Esophagus muscularis mucosa (tissue), 4 donors: ENCODE data around the gene SH3TC2. TPM values are rescaled to one million over a fixed set of nuclear protein-coding genes. Genes with fewer than 3 reads are reported as not detected.

ENCODE experiments used
- DNase-seq: peaks from one replicate; pipeline ENCODE4 v3.0.0-alpha.2; 2017; ENCODE audit errors: extremely low spot score
- H3K27ac ChIP-seq, 4 donors: fragments of 200-600 bp; sonication (generic); replicated peaks in 1 of 4; 1 replicate in 3 of 4; 2 replicates in 1 of 4; pipeline ENCODE4 v1.5.1; 2016 to 2019; ENCODE audit warnings: mild to moderate bottlenecking in 1 of 4
- H3K27me3 ChIP-seq, 4 donors: fragments of 200-600 bp; sonication (generic); one replicate each; pipeline versions ENCODE4 v1.5.1 to v1.6.0; 2016 to 2019
- H3K36me3 ChIP-seq, 4 donors: fragments of 200-600 bp; sonication (generic); one replicate each; pipeline ENCODE4 v1.5.1; 2016 to 2019
- H3K4me1 ChIP-seq, 4 donors: fragments of 200-600 bp; sonication (generic); one replicate each; pipeline ENCODE4 v1.5.1; 2016 to 2019
- H3K4me3 ChIP-seq, 4 donors: fragments of 200-600 bp; sonication (generic); 1 replicate in 2 of 4; 2 replicates in 2 of 4; pipeline ENCODE4 v1.5.1; 2016 to 2019; ENCODE audit warnings: mild to moderate bottlenecking in 4 of 4, moderate library complexity in 1 of 4
- H3K9me3 ChIP-seq, 4 donors: fragments of 200-600 bp; sonication (generic); 1 replicate in 3 of 4; 2 replicates in 1 of 4; pipeline ENCODE4 v1.5.1; 2016 to 2019
- EP300 ChIP-seq: sonication (generic); formaldehyde crosslinking; IDR thresholded peaks from one replicate; pipeline ENCODE4 v1.6.1; 2017; ENCODE audit warnings: antibody characterized with exemption
- POLR2A ChIP-seq: fragments of 450-650 bp; IDR thresholded peaks from one replicate; pipeline ENCODE4 v1.6.1; 2017; ENCODE audit warnings: antibody characterized with exemption, moderate library complexity, mild to moderate bottlenecking, low read depth
- POLR2AphosphoS5 ChIP-seq, 2 donors: sonication (generic); formaldehyde crosslinking; IDR thresholded peaks; one replicate each; pipeline ENCODE4 v1.6.1; 2017; ENCODE audit warnings: antibody characterized with exemption in 2 of 2
- WGBS: methylation state at CpG from one replicate; pipeline ENCODE4 v1.1.5; 2018; 5-methylcytosine and 5-hydroxymethylcytosine counted together
- intact Hi-C: fragments of 100-400 bp; cut with DNase I; formaldehyde crosslinking; loops from one replicate; pipeline ENCODE4 v1.15.1; 2023
- total RNA-seq, 4 donors: library from RNA; depleted of rRNA; stranded (reverse); fragments of >200 nt; gene quantifications; one replicate each; pipeline versions ENCODE4 v1.1.0 to v1.2.1, GENCODE V29; 2016
- TF ChIP-seq, protein P1 (sequence below), 3 experiments: fragments of 200-600 bp in 2 of 3; fragments of 450-650 bp in 1 of 3; sonication (generic) in 2 of 3; IDR thresholded peaks; one replicate each; pipeline ENCODE4 v1.5.1; 2017 to 2019; ENCODE audit warnings: antibody characterized with exemption in 3 of 3, mild to moderate bottlenecking in 2 of 3, moderate library complexity in 1 of 3

The SH3TC2 gene
- total RNA-seq, 4 donors from 2014 or later: 0.84 to 2.4 (median 1.7) TPM

- intact Hi-C loops: loop anchor here (10.0 kb wide), 1 partner anchor 595 kb away; no protein-coding TSS in a partner anchor
- Histone ChIP-seq H3K9me3 (no peaks in the 10 kb centered on the region), H3K36me3 (peaks cover 0 to 5% (median 0%) of the 10 kb centered on the region in 4 donors), H3K4me1 (peaks cover 0 to 7% (median 3%) of the 10 kb centered on the region in 4 donors), H3K4me3 (no peak overlapping the region), H3K27ac (no peak overlapping the region), H3K27me3 (no peaks in the 10 kb centered on the region)
- TF ChIP-seq, protein P1, sequence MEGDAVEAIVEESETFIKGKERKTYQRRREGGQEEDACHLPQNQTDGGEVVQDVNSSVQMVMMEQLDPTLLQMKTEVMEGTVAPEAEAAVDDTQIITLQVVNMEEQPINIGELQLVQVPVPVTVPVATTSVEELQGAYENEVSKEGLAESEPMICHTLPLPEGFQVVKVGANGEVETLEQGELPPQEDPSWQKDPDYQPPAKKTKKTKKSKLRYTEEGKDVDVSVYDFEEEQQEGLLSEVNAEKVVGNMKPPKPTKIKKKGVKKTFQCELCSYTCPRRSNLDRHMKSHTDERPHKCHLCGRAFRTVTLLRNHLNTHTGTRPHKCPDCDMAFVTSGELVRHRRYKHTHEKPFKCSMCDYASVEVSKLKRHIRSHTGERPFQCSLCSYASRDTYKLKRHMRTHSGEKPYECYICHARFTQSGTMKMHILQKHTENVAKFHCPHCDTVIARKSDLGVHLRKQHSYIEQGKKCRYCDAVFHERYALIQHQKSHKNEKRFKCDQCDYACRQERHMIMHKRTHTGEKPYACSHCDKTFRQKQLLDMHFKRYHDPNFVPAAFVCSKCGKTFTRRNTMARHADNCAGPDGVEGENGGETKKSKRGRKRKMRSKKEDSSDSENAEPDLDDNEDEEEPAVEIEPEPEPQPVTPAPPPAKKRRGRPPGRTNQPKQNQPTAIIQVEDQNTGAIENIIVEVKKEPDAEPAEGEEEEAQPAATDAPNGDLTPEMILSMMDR (IDR thresholded peaks at IDR 0.05): no peak
- TF ChIP-seq POLR2AphosphoS5 (IDR thresholded peaks at IDR 0.05): no peak
- no peak for TF ChIP-seq POLR2A
- WGBS: 75% methylated on average over 2 of the region's 2 CpGs
- DNase-seq: no peak
These were observed 23.4 kb downstream of the SH3TC2 start for GRCh38 chr5:149039506-149039905.

DNA sequence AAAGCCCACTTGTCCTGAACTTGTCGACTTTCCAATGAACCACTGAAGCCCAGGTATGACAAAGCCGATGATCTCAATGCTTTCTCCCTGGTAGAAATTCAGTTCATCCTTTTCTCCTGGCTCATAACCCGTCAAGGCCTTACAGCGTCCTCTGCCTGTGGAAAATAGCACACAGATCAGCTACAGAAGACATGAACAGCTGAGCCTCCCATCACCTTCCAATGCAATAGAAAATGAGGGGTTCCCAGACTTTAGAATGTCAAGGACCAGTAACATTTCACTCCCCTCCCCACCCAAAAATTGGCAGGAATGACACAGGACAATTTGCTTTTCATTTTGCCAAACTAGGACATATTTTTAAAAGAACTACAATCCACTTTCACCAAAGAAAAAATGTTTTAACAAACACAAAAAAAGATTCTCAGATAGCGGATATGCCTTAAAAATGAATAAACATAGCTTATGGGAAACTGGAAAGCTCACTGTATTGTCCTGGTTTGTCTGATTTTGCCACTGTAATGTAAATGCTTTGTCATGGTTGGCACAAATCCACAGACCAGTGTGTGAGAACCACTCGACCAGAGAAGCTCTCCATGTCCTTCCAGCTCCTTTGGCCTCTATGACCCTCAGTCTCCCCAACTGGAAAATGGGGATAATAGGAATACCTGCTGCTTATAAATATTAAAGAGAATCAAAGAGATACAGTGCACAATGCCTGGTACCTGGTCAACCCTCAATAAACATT is 24.4 kb downstream of the SH3TC2 start:
- peaks cover 0 to 5% (median 0%) of the 10 kb centered on the region in 4 donors for H3K36me3 ChIP-seq
- H3K27me3 ChIP-seq: no peaks in the 10 kb centered on the region
- no peaks in the 10 kb centered on the region for H3K9me3 ChIP-seq
- no peak overlapping the region for H3K4me3 ChIP-seq
- 81% methylated on average over 6 of the region's 6 CpGs for WGBS
- TF ChIP-seq, protein P1 (IDR thresholded peaks at IDR 0.05): no peak
- TF ChIP-seq EP300 (no peak), POLR2A (no peak), POLR2AphosphoS5 (IDR thresholded peaks at IDR 0.05) (no peak)
- H3K27ac ChIP-seq: no peak overlapping the region
- intact Hi-C loops: loop anchor here (10.0 kb wide), 1 partner anchor 594 kb away; no protein-coding TSS in a partner anchor
- H3K4me1 ChIP-seq: peaks cover 0 to 7% (median 3%) of the 10 kb centered on the region in 4 donors
- no peak for DNase-seq

DNA sequence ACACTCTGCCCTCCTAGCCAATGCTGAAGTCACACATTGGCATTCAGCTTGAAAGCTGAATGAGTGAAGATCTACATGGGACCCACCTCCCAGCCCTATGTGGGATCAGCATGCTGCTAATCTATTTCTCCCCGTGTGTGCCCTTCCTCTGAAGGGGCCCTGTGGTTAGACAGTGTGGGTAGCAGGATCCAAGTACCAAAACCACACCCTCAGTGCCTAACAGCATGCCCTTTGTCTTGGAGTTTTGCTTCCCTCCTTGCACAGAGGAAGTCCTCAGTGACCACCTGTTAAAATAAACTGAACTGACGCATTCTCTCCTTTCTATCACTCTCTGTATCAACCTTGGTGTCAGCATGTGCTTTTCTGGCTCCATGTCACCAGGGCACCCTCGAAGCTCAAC is 25.0 kb downstream of the SH3TC2 start:
- Histone ChIP-seq H3K36me3 (peaks cover 0 to 5% (median 0%) of the 10 kb centered on the region in 4 donors), H3K4me1 (peaks cover 0 to 7% (median 3%) of the 10 kb centered on the region in 4 donors), H3K4me3 (no peak overlapping the region), H3K9me3 (no peaks in the 10 kb centered on the region), H3K27me3 (no peaks in the 10 kb centered on the region), H3K27ac (no peak overlapping the region)
- 63% methylated on average over 3 of the region's 3 CpGs for WGBS
- TF ChIP-seq POLR2AphosphoS5 (IDR thresholded peaks at IDR 0.05) (no peak), POLR2A (no peak), EP300 (no peak)
- TF ChIP-seq, protein P1 (IDR thresholded peaks at IDR 0.05): no peak
- intact Hi-C loops: loop anchor here (10.0 kb wide), 1 partner anchor 593 kb away; no protein-coding TSS in a partner anchor
- no peak for DNase-seq

- WGBS: 63% methylated on average over 2 of the region's 2 CpGs
- no peaks in the 10 kb centered on the region for H3K27me3 ChIP-seq
- peaks cover 0 to 7% (median 3%) of the 10 kb centered on the region in 4 donors for H3K4me1 ChIP-seq
- H3K4me3 ChIP-seq: no peak overlapping the region
- H3K9me3 ChIP-seq: no peaks in the 10 kb centered on the region
- intact Hi-C loops: loop anchor here (10.0 kb wide), 1 partner anchor 592 kb away; no protein-coding TSS in a partner anchor
- H3K36me3 ChIP-seq: peaks cover 0 to 5% (median 0%) of the 10 kb centered on the region in 4 donors
- DNase-seq: no peak
- TF ChIP-seq, protein P1 (IDR thresholded peaks at IDR 0.05): no peak
- TF ChIP-seq POLR2AphosphoS5 (IDR thresholded peaks at IDR 0.05) (no peak), POLR2A (no peak), EP300 (no peak)
- H3K27ac ChIP-seq: no peak overlapping the region
These were observed 25.9 kb downstream of the SH3TC2 start for GRCh38 chr5:149036970-149037369.
